DMS114 treated with DMSO at 0.1 percent for 48 hours (cell line): ENCODE results near the gene THSD4.

Source experiments
- DNase-seq: peaks from one replicate; lab custom pipeline; 2025; ENCODE audit not compliant: unreplicated experiment; lab: John Stamatoyannopoulos, UW

Gene THSD4

GRCh38 chr15:71566226-71566625, 451.0 kb downstream of the THSD4 start:
- no peak for DNase-seq

GRCh38 chr15:71567173-71567572, 451.9 kb downstream of the THSD4 start:
- no peak for DNase-seq

GRCh38 chr15:71568227-71568626, 453.0 kb downstream of the THSD4 start:
- no peak for DNase-seq

- DNase-seq, result no peak
These were observed 455.5 kb downstream of the THSD4 start for GRCh38 chr15:71570736-71571135.

- DNase-seq, result no peak
These were observed 456.4 kb downstream of the THSD4 start for GRCh38 chr15:71571641-71572040.

- no peak for DNase-seq
These were observed 457.3 kb downstream of the THSD4 start for GRCh38 chr15:71572452-71573053.

- DNase-seq, result no peak
These were observed 458.3 kb downstream of the THSD4 start for GRCh38 chr15:71573599-71573998.

GRCh38 chr15:71575474-71576045, 460.3 kb downstream of the THSD4 start:
- DNase-seq, result no peak

GRCh38 chr15:71577071-71577470, 461.8 kb downstream of the THSD4 start:
- no peak for DNase-seq

- DNase-seq, result no peak
These were observed 466.2 kb downstream of the THSD4 start for GRCh38 chr15:71581398-71581930.

GRCh38 chr15:71585159-71585558, 469.9 kb downstream of the THSD4 start:
- DNase-seq, result no peak

GRCh38 chr15:71586463-71586862, 471.2 kb downstream of the THSD4 start:
- no peak for DNase-seq

GRCh38 chr15:71588746-71589145, 473.5 kb downstream of the THSD4 start:
- no peak for DNase-seq

- peak; percentile 15 for DNase-seq
These were observed 475.8 kb downstream of the THSD4 start for GRCh38 chr15:71591057-71591456.

- no peak for DNase-seq
These were observed 476.9 kb downstream of the THSD4 start for GRCh38 chr15:71592203-71592602.

GRCh38 chr15:71595846-71596553, 480.7 kb downstream of the THSD4 start:
- DNase-seq, result no peak

- no peak for DNase-seq
These were observed 481.4 kb downstream of the THSD4 start for GRCh38 chr15:71596672-71597071.

GRCh38 chr15:71597126-71597525, 481.9 kb downstream of the THSD4 start:
- DNase-seq, result no peak

- DNase-seq, result no peak
These were observed 482.4 kb downstream of the THSD4 start for GRCh38 chr15:71597637-71598036.

GRCh38 chr15:71598741-71599140, 483.5 kb downstream of the THSD4 start:
- DNase-seq, result no peak

GRCh38 chr15:71599418-71600151, 484.3 kb downstream of the THSD4 start:
- DNase-seq, result no peak

GRCh38 chr15:71600237-71600636, 485.0 kb downstream of the THSD4 start:
- DNase-seq, result no peak
